ENCODE results near the gene GSTK1. TPM values are rescaled to one million over a fixed set of nuclear protein-coding genes. Genes with fewer than 3 reads are reported as not detected.

GSTK1 gene
- total and polyA plus RNA-seq, 8 donors, result 71.8 to 305 (median 152) TPM

DNA sequence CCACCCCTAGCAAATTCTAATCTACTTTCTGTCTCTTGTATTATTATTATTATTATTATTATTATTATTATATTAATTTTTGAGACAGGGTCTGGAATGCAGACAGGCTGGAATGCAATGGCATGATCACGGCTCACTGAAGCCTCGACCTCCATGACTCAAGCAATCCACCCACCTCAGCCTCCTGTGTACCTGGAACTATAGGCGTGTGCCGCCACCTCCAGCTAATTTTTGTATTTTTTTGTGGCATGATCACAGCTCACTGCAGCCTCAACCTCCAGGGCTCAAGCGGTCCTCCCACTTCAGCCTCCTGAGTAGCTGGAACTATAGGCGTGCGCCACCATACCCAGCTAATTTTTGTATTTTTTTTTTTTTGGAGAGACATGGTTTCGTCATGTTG is 18.9 kb downstream of the GSTK1 start:
- H3K4me1 ChIP-seq, result peaks cover 12 to 40% (median 35%) of the 10 kb centered on the region in 4 donors
- 94 to 98% (median 96%) methylated on average over 8 of the region's 8 CpGs for WGBS, 5 donors
- H3K9me3 ChIP-seq, result no peaks in the 10 kb centered on the region
- H3K36me3 ChIP-seq, result no peaks in the 10 kb centered on the region
- H3K4me3 ChIP-seq, result no peak overlapping the region
- no peaks in the 10 kb centered on the region for H3K27me3 ChIP-seq
- DNase-seq, result no peak
- TF ChIP-seq EP300 (IDR thresholded peaks at IDR 0.05) (no peak), POLR2A (IDR thresholded peaks at IDR 0.05) (no peak), POLR2AphosphoS5 (IDR thresholded peaks at IDR 0.05) (no peak)
- TF ChIP-seq, protein P1, sequence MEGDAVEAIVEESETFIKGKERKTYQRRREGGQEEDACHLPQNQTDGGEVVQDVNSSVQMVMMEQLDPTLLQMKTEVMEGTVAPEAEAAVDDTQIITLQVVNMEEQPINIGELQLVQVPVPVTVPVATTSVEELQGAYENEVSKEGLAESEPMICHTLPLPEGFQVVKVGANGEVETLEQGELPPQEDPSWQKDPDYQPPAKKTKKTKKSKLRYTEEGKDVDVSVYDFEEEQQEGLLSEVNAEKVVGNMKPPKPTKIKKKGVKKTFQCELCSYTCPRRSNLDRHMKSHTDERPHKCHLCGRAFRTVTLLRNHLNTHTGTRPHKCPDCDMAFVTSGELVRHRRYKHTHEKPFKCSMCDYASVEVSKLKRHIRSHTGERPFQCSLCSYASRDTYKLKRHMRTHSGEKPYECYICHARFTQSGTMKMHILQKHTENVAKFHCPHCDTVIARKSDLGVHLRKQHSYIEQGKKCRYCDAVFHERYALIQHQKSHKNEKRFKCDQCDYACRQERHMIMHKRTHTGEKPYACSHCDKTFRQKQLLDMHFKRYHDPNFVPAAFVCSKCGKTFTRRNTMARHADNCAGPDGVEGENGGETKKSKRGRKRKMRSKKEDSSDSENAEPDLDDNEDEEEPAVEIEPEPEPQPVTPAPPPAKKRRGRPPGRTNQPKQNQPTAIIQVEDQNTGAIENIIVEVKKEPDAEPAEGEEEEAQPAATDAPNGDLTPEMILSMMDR (IDR thresholded peaks at IDR 0.05), result no peak
- H3K27ac ChIP-seq, result no peak overlapping the region
- intact Hi-C loops (cut with DNase I; ENCODE audit: low total_unique reads), result no loop called here

DNA sequence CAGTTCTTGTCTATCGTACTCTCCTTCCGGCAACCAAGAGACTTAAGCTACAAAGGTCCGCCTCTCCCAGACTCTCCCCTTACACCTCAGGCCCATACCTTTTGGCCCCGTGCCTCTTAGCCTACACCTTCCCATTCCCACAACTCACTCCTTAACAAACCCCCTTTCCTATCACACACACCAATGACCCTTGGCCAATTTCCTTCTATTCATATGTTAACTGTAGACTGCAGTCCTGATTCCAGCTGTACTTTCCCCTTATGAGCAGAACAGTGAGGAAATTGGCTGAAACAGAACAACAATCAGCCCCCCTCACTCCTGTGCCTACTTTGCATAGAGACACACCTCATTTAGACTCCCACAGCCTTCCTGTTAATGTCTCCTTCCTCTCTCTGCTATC is 20.1 kb downstream of the GSTK1 start:
- H3K27ac ChIP-seq, result peak overlapping the region in 3 of 5 donors; percentile 63 to 72 (median 67)

DNA sequence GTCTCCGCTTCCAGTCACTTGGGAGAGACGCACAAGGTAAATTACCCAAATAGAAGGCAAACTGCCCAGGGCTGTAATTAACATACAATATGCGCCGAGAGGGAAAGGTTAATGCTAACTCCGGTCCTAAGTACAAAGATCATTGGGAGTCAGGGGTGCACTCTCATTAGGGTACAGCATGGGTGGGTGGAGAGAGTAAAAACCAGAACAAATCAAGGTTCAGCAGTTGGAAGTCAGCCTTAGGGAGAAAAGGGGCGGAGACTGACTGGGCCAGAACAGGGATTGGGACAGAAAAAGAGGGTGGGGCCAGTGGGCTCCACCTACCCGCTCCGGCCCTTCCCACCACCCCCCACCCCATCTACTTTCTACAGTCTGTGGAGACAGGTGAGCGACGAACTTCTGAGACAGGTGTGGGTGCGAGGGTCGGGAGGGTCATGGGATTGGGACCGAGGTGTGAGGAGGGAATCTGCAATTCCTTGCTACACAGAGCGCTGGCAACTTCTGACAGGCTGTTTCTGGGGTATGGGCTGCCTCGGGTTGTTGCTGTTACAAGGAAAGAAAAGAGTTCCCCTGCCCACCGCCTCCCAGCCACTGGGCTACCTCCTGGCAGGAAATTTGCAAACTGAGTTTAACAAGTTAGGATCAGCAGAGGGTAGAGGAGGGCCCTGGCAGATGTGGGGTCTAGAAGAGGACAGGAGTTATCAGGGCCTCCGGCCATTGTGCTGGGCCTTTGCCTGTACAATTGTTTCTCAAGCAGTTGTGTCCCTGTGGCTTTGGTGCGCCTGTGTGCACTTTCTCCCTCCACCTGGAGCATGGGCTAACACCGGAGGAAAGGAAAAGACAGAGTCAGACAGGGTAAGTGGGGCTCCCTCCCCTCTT is 21.6 kb downstream of the GSTK1 start, which contains the start of gene TMEM139:
TMEM139 (plus strand) TSS at position 368 of the 879 bp plus-strand sequence. CDS start 1,000 bp downstream, outside the sequence.
- H3K4me1 ChIP-seq, result peaks cover 11 to 50% (median 45%) of the 10 kb centered on the region in 4 donors
- no peaks in the 10 kb centered on the region for H3K36me3 ChIP-seq
- H3K27ac ChIP-seq, result peak within 1 kb of the TSS; percentile 55 to 76 (median 67)
- intact Hi-C loops (cut with DNase I; ENCODE audit: low total_unique reads), result no loop called here
- WGBS, 5 donors, result 27 to 56% (median 33%) methylated on average over 19 of the region's 19 CpGs
- peak within 1 kb of the TSS; percentile 27 to 43 (median 34) for H3K4me3 ChIP-seq
- peak; percentile 74 to 91 for DNase-seq
- H3K9me3 ChIP-seq, result no peaks in the 10 kb centered on the region
- no peaks in the 10 kb centered on the region for H3K27me3 ChIP-seq
- TF ChIP-seq EP300 (IDR thresholded peaks at IDR 0.05), result no peak
- TF ChIP-seq POLR2AphosphoS5 (IDR thresholded peaks at IDR 0.05), result no peak
- TF ChIP-seq POLR2A (IDR thresholded peaks at IDR 0.05), result no peak
- TF ChIP-seq, protein P1 (IDR thresholded peaks at IDR 0.05), result no peak

More for the DNA sequence above, 20.1 kb downstream of the GSTK1 start:
- H3K36me3 ChIP-seq, result no peaks in the 10 kb centered on the region
- 36 to 60% (median 53%) methylated on average over 4 of the region's 4 CpGs for WGBS, 5 donors
- no peaks in the 10 kb centered on the region for H3K9me3 ChIP-seq
- H3K27me3 ChIP-seq, result no peaks in the 10 kb centered on the region
- DNase-seq, result peak in 1 of 2 donors; percentile 79
- no peak overlapping the region for H3K4me3 ChIP-seq
- TF ChIP-seq POLR2AphosphoS5 (IDR thresholded peaks at IDR 0.05) (no peak), POLR2A (IDR thresholded peaks at IDR 0.05) (no peak), EP300 (IDR thresholded peaks at IDR 0.05) (no peak)
- TF ChIP-seq, protein P1 (IDR thresholded peaks at IDR 0.05), result no peak
- intact Hi-C loops (cut with DNase I; ENCODE audit: low total_unique reads), result no loop called here
- H3K4me1 ChIP-seq, result peaks cover 12 to 48% (median 43%) of the 10 kb centered on the region in 4 donors

DNA sequence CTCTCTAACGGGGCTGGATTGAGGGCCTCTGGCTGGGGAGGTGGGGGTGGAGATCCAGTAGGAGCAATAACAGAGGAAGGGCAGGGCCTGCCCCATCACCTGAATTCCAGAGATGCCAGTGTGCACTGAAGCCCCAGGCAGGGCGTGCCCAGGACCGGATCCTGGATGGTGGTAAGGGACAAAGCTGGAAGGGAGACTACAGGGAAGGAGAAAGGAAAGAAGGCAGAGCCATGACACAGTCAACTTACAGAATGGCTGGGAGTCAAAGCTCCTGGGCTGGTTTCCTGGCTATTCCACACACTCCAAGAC is 22.2 kb downstream of the GSTK1 start:
- H3K4me1 ChIP-seq, result peaks cover 17 to 51% (median 49%) of the 10 kb centered on the region in 4 donors
- H3K27me3 ChIP-seq, result no peaks in the 10 kb centered on the region
- intact Hi-C loops (cut with DNase I; ENCODE audit: low total_unique reads), result no loop called here
- WGBS, 5 donors, result 17 to 54% (median 42%) methylated on average over 3 of the region's 3 CpGs
- H3K9me3 ChIP-seq, result no peaks in the 10 kb centered on the region
- DNase-seq, result peak in 1 of 2 donors; percentile 74
- no peaks in the 10 kb centered on the region for H3K36me3 ChIP-seq
- TF ChIP-seq POLR2AphosphoS5 (IDR thresholded peaks at IDR 0.05), result peak in 1 of 3 donors; percentile 7
- TF ChIP-seq EP300 (IDR thresholded peaks at IDR 0.05), result no peak
- peak overlapping the region; percentile 55 to 76 (median 67) for H3K27ac ChIP-seq
- H3K4me3 ChIP-seq, result peak overlapping the region; percentile 27 to 43 (median 34)

Data from stomach (tissue), 9 donors.